SHP77 (cell line): ENCODE results near the gene RGCC.

Experiments used
- DNase-seq, 2 experiments: peaks; one replicate each; lab custom pipeline; 2025; lab: John Stamatoyannopoulos, UW

Gene RGCC

GRCh38 chr13:41453620-41454019, 3.7 kb upstream of the RGCC start:
- DNase-seq: no peak

- DNase-seq: no peak
Measured at GRCh38 chr13:41454170-41454569, 3.2 kb upstream of the RGCC start.

GRCh38 chr13:41455725-41456419, 1.5 kb upstream of the RGCC start:
- DNase-seq: no peak

GRCh38 chr13:41457589-41458186, 338 bp downstream of the RGCC start:
- DNase-seq: no peak

- no peak for DNase-seq
Measured at GRCh38 chr13:41458187-41458760, 924 bp downstream of the RGCC start.

GRCh38 chr13:41458761-41459431, 1.5 kb downstream of the RGCC start:
- DNase-seq: no peak

GRCh38 chr13:41459432-41460073, 2.2 kb downstream of the RGCC start:
- no peak for DNase-seq

- DNase-seq: no peak
Measured at GRCh38 chr13:41460074-41460465, 2.7 kb downstream of the RGCC start.

- DNase-seq: no peak
Measured at GRCh38 chr13:41460930-41461329, 3.6 kb downstream of the RGCC start.

- no peak for DNase-seq
Measured at GRCh38 chr13:41461527-41462139, 4.3 kb downstream of the RGCC start.

GRCh38 chr13:41462427-41462826, 5.1 kb downstream of the RGCC start:
- DNase-seq: no peak

- DNase-seq: no peak
Measured at GRCh38 chr13:41463838-41464602, 6.7 kb downstream of the RGCC start.

GRCh38 chr13:41465241-41465847, 8.0 kb downstream of the RGCC start:
- no peak for DNase-seq

GRCh38 chr13:41465898-41466320, 8.6 kb downstream of the RGCC start:
- DNase-seq: no peak

GRCh38 chr13:41467425-41467945, 10.1 kb downstream of the RGCC start:
- DNase-seq: no peak

- no peak for DNase-seq
Measured at GRCh38 chr13:41468631-41469030, 11.3 kb downstream of the RGCC start.

GRCh38 chr13:41470196-41470595, 12.8 kb downstream of the RGCC start:
- no peak for DNase-seq

- no peak for DNase-seq
Measured at GRCh38 chr13:41471785-41472184, 14.4 kb downstream of the RGCC start.

GRCh38 chr13:41487222-41487621, 29.9 kb downstream of the RGCC start:
- no peak for DNase-seq

GRCh38 chr13:41488124-41488523, 30.8 kb downstream of the RGCC start:
- no peak for DNase-seq
